IMR-90 (cell line): ENCODE results near the gene TPCN1. TPM values are rescaled to one million over a fixed set of nuclear protein-coding genes. Genes with fewer than 3 reads are reported as not detected.

Source experiments
- ATAC-seq: fragments of 200-7000 bp; cut with Tn5 transposase; 2 replicates; pipeline ENCODE4 v1.9.1; 2020; ENCODE audit warnings: low read depth, mild to moderate bottlenecking, moderate library complexity
- BruUV-seq: library from RNA; stranded (reverse); fragments of 400-500 nt; replicated peaks from 2 replicates; lab custom pipeline; 2021; lab: Mats Ljungman, UMichigan
- CTCF ChIA-PET: fragments of 300-600 bp; formaldehyde crosslinking; extraction: SDS; loops from one replicate; lab custom pipeline; 2021; ENCODE audit warnings: antibody characterized with exemption; lab: Yijun Ruan, JAX
- POLR2A ChIA-PET: fragments of 300-600 bp; sonication (Branson Sonifier 250); formaldehyde crosslinking; loops from one replicate; lab custom pipeline; 2022; ENCODE audit warnings: antibody characterized with exemption; ENCODE audit not compliant: unreplicated experiment; lab: Charles Lee
- DNase-seq: peaks from one replicate; pipeline ENCODE4 v3.0.0; 2013
- H2AFZ ChIP-seq: replicated peaks from 2 replicates; pipeline ENCODE3; 2013; ENCODE audit warnings: low read length, mild to moderate bottlenecking; ENCODE audit not compliant: poor library complexity
- H2AK5ac ChIP-seq: 2 replicates; pipeline ENCODE4 v1.6.1; 2013; ENCODE audit warnings: low read depth, low read length, inconsistent platforms
- H2AK9ac ChIP-seq: replicated peaks from 2 replicates; pipeline ENCODE3; 2013; ENCODE audit warnings: mild to moderate bottlenecking, low read depth, low read length, moderate library complexity; ENCODE audit not compliant: poor library complexity
- H2BK120ac ChIP-seq: 2 replicates; pipeline ENCODE4 v1.6.1; 2013; ENCODE audit warnings: low read depth, low read length, inconsistent platforms
- H2BK15ac ChIP-seq: 3 replicates; pipeline ENCODE4 v1.6.1; 2013; ENCODE audit warnings: low read depth, low read length, inconsistent platforms
- H2BK20ac ChIP-seq: 2 replicates; pipeline ENCODE4 v1.6.1; 2013; ENCODE audit warnings: low read depth, mild to moderate bottlenecking, inconsistent platforms, low read length, moderate library complexity
- H2BK5ac ChIP-seq: 2 replicates; pipeline ENCODE4 v1.6.1; 2013; ENCODE audit warnings: mild to moderate bottlenecking, low read depth, low read length, inconsistent platforms; ENCODE audit not compliant: poor library complexity, severe bottlenecking
- H3K14ac ChIP-seq: replicated peaks from 2 replicates; pipeline ENCODE4 v1.6.1; 2013; ENCODE audit warnings: low read depth, low read length, inconsistent platforms
- H3K18ac ChIP-seq: 2 replicates; pipeline ENCODE4 v1.6.1; 2013; ENCODE audit warnings: low read depth, low read length, control low read depth
- H3K23ac ChIP-seq: 2 replicates; pipeline ENCODE4 v1.6.1; 2013; ENCODE audit warnings: low read depth, low read length, inconsistent platforms
- H3K27ac ChIP-seq: 2 replicates; pipeline ENCODE4 v1.5.1; 2013; ENCODE audit warnings: mild to moderate bottlenecking, control low read depth, low read length; ENCODE audit not compliant: insufficient read depth
- H3K27me3 ChIP-seq: 2 replicates; pipeline ENCODE4 v1.6.1; 2013; ENCODE audit warnings: low read length; ENCODE audit not compliant: control insufficient read depth, insufficient read depth
- H3K36me3 ChIP-seq: 2 replicates; pipeline ENCODE4 v1.6.1; 2013; ENCODE audit warnings: low read length, mixed read lengths; ENCODE audit not compliant: control insufficient read depth, insufficient read depth
- H3K4ac ChIP-seq: 2 replicates; pipeline ENCODE4 v1.6.1; 2013; ENCODE audit warnings: low read depth, low read length, inconsistent platforms
- H3K4me1 ChIP-seq: 2 replicates; pipeline ENCODE4 v1.6.1; 2013; ENCODE audit warnings: low read length, mixed read lengths; ENCODE audit not compliant: control insufficient read depth, insufficient read depth
- H3K4me2 ChIP-seq: 2 replicates; pipeline ENCODE4 v1.6.1; 2013; ENCODE audit warnings: low read depth, mild to moderate bottlenecking, control low read depth, low read length, moderate library complexity
- H3K4me3 ChIP-seq: 2 replicates; pipeline ENCODE4 v1.5.1; 2013; ENCODE audit warnings: low read depth, mild to moderate bottlenecking, control low read depth, low read length, moderate library complexity; ENCODE audit not compliant: insufficient read depth
- H3K56ac ChIP-seq: 2 replicates; pipeline ENCODE4 v1.6.1; 2013; ENCODE audit warnings: low read length, inconsistent platforms; ENCODE audit not compliant: insufficient read depth; ENCODE audit errors: extremely low read depth
- H3K79me1 ChIP-seq, 2 experiments: 2 replicates each; pipeline ENCODE4 v1.6.1; 2013; ENCODE audit warnings: low read length in 2 of 2, inconsistent platforms in 1 of 2, low read depth in 1 of 2
- H3K9ac ChIP-seq: 2 replicates; pipeline ENCODE4 v1.6.1; 2013; ENCODE audit warnings: low read depth, low read length, control low read depth
- H3K9me1 ChIP-seq: 2 replicates; pipeline ENCODE4 v1.6.1; 2013; ENCODE audit warnings: low read length, inconsistent platforms; ENCODE audit not compliant: insufficient read depth
- H3K9me3 ChIP-seq: 2 replicates; pipeline ENCODE4 v1.6.1; 2013; ENCODE audit warnings: low read length; ENCODE audit not compliant: control insufficient read depth, insufficient read depth
- H4K20me1 ChIP-seq: 2 replicates; pipeline ENCODE4 v1.6.1; 2013; ENCODE audit warnings: low read length, inconsistent platforms; ENCODE audit not compliant: insufficient read depth
- H4K5ac ChIP-seq: 2 replicates; pipeline ENCODE4 v1.6.1; 2013; ENCODE audit warnings: mild to moderate bottlenecking, low read depth, low read length, control low read depth
- H4K8ac ChIP-seq, 2 experiments: 2 replicates each; pipeline ENCODE4 v1.6.1; 2013; ENCODE audit warnings: low read depth in 2 of 2, low read length in 2 of 2, control low read depth in 1 of 2, inconsistent platforms in 1 of 2
- H4K91ac ChIP-seq: 2 replicates; pipeline ENCODE4 v1.6.1; 2013; ENCODE audit warnings: low read depth, low read length, inconsistent platforms; ENCODE audit not compliant: insufficient read depth
- CEBPB ChIP-seq: IDR thresholded peaks from 2 replicates; pipeline ENCODE4 v1.6.1; 2012; ENCODE audit warnings: low read depth, low read length, improper control_type of control experiment
- CHD1 ChIP-seq: IDR thresholded peaks from 2 replicates; pipeline ENCODE4 v1.6.1; 2012; ENCODE audit warnings: low read depth, low read length, improper control_type of control experiment
- CTCF ChIP-seq: conservative IDR thresholded peaks from 2 replicates; pipeline ENCODE4 v1.5.1; 2012; ENCODE audit warnings: mild to moderate bottlenecking, low read depth, low read length, improper control_type of control experiment
- MAFK ChIP-seq: IDR thresholded peaks from 2 replicates; pipeline ENCODE4 v1.6.1; 2012; ENCODE audit warnings: low read depth, low read length, improper control_type of control experiment
- MAZ ChIP-seq: IDR thresholded peaks from 2 replicates; pipeline ENCODE4 v1.6.1; 2012; ENCODE audit warnings: low read depth, mild to moderate bottlenecking, low read length, improper control_type of control experiment, moderate library complexity, borderline replicate concordance
- MXI1 ChIP-seq: IDR thresholded peaks from 2 replicates; pipeline ENCODE4 v1.6.1; 2012; ENCODE audit warnings: low read depth, mild to moderate bottlenecking, low read length, moderate library complexity, borderline replicate concordance
- RAD21 ChIP-seq: IDR thresholded peaks from 2 replicates; pipeline ENCODE4 v1.6.1; 2012; ENCODE audit warnings: low read length, improper control_type of control experiment
- RFX5 ChIP-seq: IDR thresholded peaks from 2 replicates; pipeline ENCODE4 v1.8.0; 2012; ENCODE audit warnings: low read depth, mild to moderate bottlenecking, low read length, moderate library complexity
- SMC3 ChIP-seq: fragments of 150-350 bp; IDR thresholded peaks from 2 replicates; pipeline ENCODE4 v1.6.1; 2016; ENCODE audit warnings: low read depth, mild to moderate bottlenecking, antibody characterized with exemption, low read length, moderate library complexity
- USF2 ChIP-seq: fragments of 150-350 bp; IDR thresholded peaks from 2 replicates; pipeline ENCODE4 v1.6.1; 2017; ENCODE audit warnings: mild to moderate bottlenecking, antibody characterized with exemption, low read length, low read depth
- WGBS, 2 experiments: methylation state at CpG; one replicate each; pipeline versions ENCODE4 v1.1.5 to v1.1.7; 2013; ENCODE audit warnings: missing lambda C conversion rate in 2 of 2; ENCODE audit not compliant: insufficient read length in 1 of 2; ENCODE audit errors: extremely low coverage in 2 of 2; 5-methylcytosine and 5-hydroxymethylcytosine counted together
- dilution Hi-C: fragments of 300-500 bp; cut with HindIII; formaldehyde crosslinking; loops from one replicate; pipeline ENCODE4 v1.14.3; 2018; ENCODE audit warnings: low sequenced_read_pairs; ENCODE audit not compliant: unreplicated experiment
- in situ Hi-C: fragments of 300-500 bp; cut with MboI; formaldehyde crosslinking; loops from 3 replicates; pipeline ENCODE4 v1.14.3; 2019; ENCODE audit warnings: low sequenced_read_pairs, inconsistent platforms, mixed read lengths
- intact Hi-C: fragments of 100-400 bp; cut with micrococcal nuclease; formaldehyde crosslinking; loops from 2 replicates; pipeline ENCODE4 v1.10.0; 2022
- polyA plus RNA-seq, 3 experiments: library from polyadenylated mRNA; depleted of rRNA; stranded (reverse); fragments of >200 nt; gene quantifications; 2 replicates each; pipeline ENCODE4 v1.2.3, GENCODE V29; 2012; ENCODE audit warnings: low replicate concordance in 1 of 3
- total RNA-seq: library from RNA; depleted of rRNA; stranded (reverse); fragments of >200 nt; gene quantifications from 2 replicates; pipeline ENCODE4 v1.2.3, GENCODE V29; 2012

Gene TPCN1
- total and polyA plus RNA-seq, 2 of the 4 experiments (the other 2 are of a cell fraction) = 2.0 to 13.2 TPM

- no peak overlapping the region for H4K5ac ChIP-seq
- dilution Hi-C loops = no loop called here
- H3K4me3 ChIP-seq = no peak overlapping the region
- BruUV-seq = no TSS peak
- H3K4me2 ChIP-seq = no peak overlapping the region
- H3K79me1 ChIP-seq = no peaks in the 10 kb centered on the region
- H2BK20ac ChIP-seq = no peak overlapping the region
- no peak overlapping the region for H3K23ac ChIP-seq
- H3K4me1 ChIP-seq = peaks cover 14% of the 10 kb centered on the region
- CTCF ChIA-PET = no interaction called here
- H3K56ac ChIP-seq = no peak overlapping the region
- H2BK5ac ChIP-seq = no peak overlapping the region
- no peaks in the 10 kb centered on the region for H3K27me3 ChIP-seq
- H3K18ac ChIP-seq = no peak overlapping the region
- intact Hi-C loops = no loop called here
- POLR2A ChIA-PET = no interaction called here
- H3K27ac ChIP-seq = no peak overlapping the region
- no peak overlapping the region for H2AFZ ChIP-seq
- H3K9me3 ChIP-seq = no peaks in the 10 kb centered on the region
- TF ChIP-seq CHD1 (no peak), CTCF (no peak), MAFK (no peak), RAD21 (no peak), MXI1 (no peak), SMC3 (no peak), CEBPB (no peak), USF2 (no peak), RFX5 (no peak), MAZ (no peak)
- no peak overlapping the region for H3K9ac ChIP-seq
- H4K20me1 ChIP-seq = no peaks in the 10 kb centered on the region
- DNase-seq (no peak), ATAC-seq (no peak)
- no peak overlapping the region for H3K14ac ChIP-seq
- peaks cover 25% of the 10 kb centered on the region for H3K9me1 ChIP-seq
- WGBS, 2 experiments = 100% methylated on average over 1 of the region's 8 CpGs; no CpG with 5 or more reads in 1 of the 2 experiments
- peak overlapping the region; percentile 11; the same call in 1 of the 2 replicates for H2AK5ac ChIP-seq
- no peak overlapping the region for H2BK15ac ChIP-seq
- no peak overlapping the region for H3K4ac ChIP-seq
- H2AK9ac ChIP-seq = no peak overlapping the region
- H3K36me3 ChIP-seq = peaks cover 8% of the 10 kb centered on the region; the same call in 1 of the 2 replicates
- no peak overlapping the region for H4K91ac ChIP-seq
- H2BK120ac ChIP-seq = no peak overlapping the region
- in situ Hi-C loops = no loop called here
- H4K8ac ChIP-seq = no peak overlapping the region
Observed at GRCh38 chr12:113274848-113275247, 53.6 kb downstream of the TPCN1 start.
